ENCODE measurements around the gene LIN7A.

DNA sequence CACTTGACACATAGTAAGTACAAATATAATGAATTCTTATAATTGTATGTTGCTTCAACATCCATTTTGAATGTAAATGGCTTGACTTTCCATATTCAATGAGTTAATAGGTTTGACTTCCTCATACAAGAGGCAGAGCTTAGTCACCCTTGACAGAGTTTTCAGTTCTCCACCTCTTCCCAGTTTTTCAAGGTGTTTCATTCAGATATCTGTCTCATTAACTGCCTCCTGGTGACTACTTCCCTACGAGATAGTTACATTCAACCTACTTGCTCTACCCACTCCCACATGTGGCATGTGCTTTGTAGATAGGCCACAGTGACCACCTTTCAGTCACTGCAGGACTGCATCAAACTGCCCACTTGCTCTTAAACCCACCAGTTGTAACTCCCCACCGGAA, 161.0 kb downstream of the LIN7A start:
- TF ChIP-seq POLR2A (IDR thresholded peaks at IDR 0.05; ENCODE audit: low read depth, low read length) (no peak), RAD21 (IDR thresholded peaks at IDR 0.05; ENCODE audit: low read length) (no peak), FOS (IDR thresholded peaks at IDR 0.05; ENCODE audit: low read depth, low read length) (no peak)
- TF ChIP-seq, protein P1, sequence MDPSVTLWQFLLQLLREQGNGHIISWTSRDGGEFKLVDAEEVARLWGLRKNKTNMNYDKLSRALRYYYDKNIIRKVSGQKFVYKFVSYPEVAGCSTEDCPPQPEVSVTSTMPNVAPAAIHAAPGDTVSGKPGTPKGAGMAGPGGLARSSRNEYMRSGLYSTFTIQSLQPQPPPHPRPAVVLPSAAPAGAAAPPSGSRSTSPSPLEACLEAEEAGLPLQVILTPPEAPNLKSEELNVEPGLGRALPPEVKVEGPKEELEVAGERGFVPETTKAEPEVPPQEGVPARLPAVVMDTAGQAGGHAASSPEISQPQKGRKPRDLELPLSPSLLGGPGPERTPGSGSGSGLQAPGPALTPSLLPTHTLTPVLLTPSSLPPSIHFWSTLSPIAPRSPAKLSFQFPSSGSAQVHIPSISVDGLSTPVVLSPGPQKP (IDR thresholded peaks at IDR 0.05; ENCODE audit: borderline replicate concordance, low read depth, low read length) = no peak

Measured in IMR-90 (cell line).